MG63 (cell line): ENCODE results near the gene TPSAB1. TPM values are rescaled to one million over a fixed set of nuclear protein-coding genes. Genes with fewer than 3 reads are reported as not detected.
"Not testable (repeated sequence)": the region's sequence is repeated elsewhere in the genome, so short reads cannot be mapped to it uniquely, and the experiment has no call there.

Source experiments
- DNase-seq: peaks from one replicate; pipeline ENCODE4 v3.0.0-alpha.2; 2020
- H3K27me3 ChIP-seq: fragments of 250-450 bp; sonication (Bioruptor Pico); 2 replicates; pipeline ENCODE4 v1.5.1; 2020; ENCODE audit warnings: mild to moderate bottlenecking, moderate library complexity
- H3K36me3 ChIP-seq: fragments of 250-450 bp; sonication (Bioruptor Pico); 2 replicates; pipeline ENCODE4 v1.5.1; 2020; ENCODE audit warnings: mild to moderate bottlenecking, moderate library complexity
- H3K4me3 ChIP-seq: fragments of 250-450 bp; sonication (Bioruptor Pico); 2 replicates; pipeline ENCODE4 v1.5.1; 2020; ENCODE audit warnings: mild to moderate bottlenecking, moderate library complexity
- H3K9me3 ChIP-seq: fragments of 250-450 bp; sonication (Bioruptor Pico); 2 replicates; pipeline ENCODE4 v1.5.1; 2020; ENCODE audit warnings: mild to moderate bottlenecking, moderate library complexity
- total RNA-seq: library from RNA; depleted of rRNA; stranded (reverse); fragments of >200 nt; shearing (Covaris generic); gene quantifications from 2 replicates; pipeline ENCODE4 v1.2.3, GENCODE V29; 2014; ENCODE audit warnings: low replicate concordance; rRNA removed

The TPSAB1 gene
- total RNA-seq, result not detected in 2 replicates

- H3K27me3 ChIP-seq, H3K4me3 ChIP-seq, H3K36me3 ChIP-seq, H3K9me3 ChIP-seq, DNase-seq: not testable (repeated sequence)
Observed at GRCh38 chr16:1240436-1240835, at the start of gene TPSAB1. TSS of gene TPSAB1 (plus strand) at chr16:1240705. CDS start at chr16:1240939, 234 bp downstream.

GRCh38 chr16:1190789-1191188 is 49.7 kb upstream of the TPSAB1 start:
- not testable (repeated sequence) for H3K4me3 ChIP-seq, H3K9me3 ChIP-seq, DNase-seq, H3K27me3 ChIP-seq, H3K36me3 ChIP-seq

- peaks cover 2% of the 10 kb centered on the region; the same call in 1 of the 2 replicates for H3K27me3 ChIP-seq
- H3K36me3 ChIP-seq, result no peaks in the 10 kb centered on the region
- no peak for DNase-seq
Observed at GRCh38 chr16:1192384-1193073, 48.0 kb upstream of the TPSAB1 start.

GRCh38 chr16:1193143-1193824 is 47.2 kb upstream of the TPSAB1 start:
- Histone ChIP-seq H3K4me3 (no peak overlapping the region), H3K9me3 (no peaks in the 10 kb centered on the region), H3K27me3 (no peaks in the 10 kb centered on the region), H3K36me3 (no peaks in the 10 kb centered on the region)
- DNase-seq, result peak; percentile 38

More at GRCh38 chr16:1192384-1193073, 48.0 kb upstream of the TPSAB1 start:
- Histone ChIP-seq H3K9me3 (no peaks in the 10 kb centered on the region), H3K4me3 (no peak overlapping the region)

GRCh38 chr16:1193825-1194581 is 46.5 kb upstream of the TPSAB1 start:
- H3K36me3 ChIP-seq, result no peaks in the 10 kb centered on the region
- no peak for DNase-seq
- H3K27me3 ChIP-seq, result no peaks in the 10 kb centered on the region
- no peak overlapping the region for H3K4me3 ChIP-seq
- no peaks in the 10 kb centered on the region for H3K9me3 ChIP-seq

- Histone ChIP-seq H3K36me3 (no peaks in the 10 kb centered on the region), H3K4me3 (no peak overlapping the region), H3K27me3 (no peaks in the 10 kb centered on the region), H3K9me3 (no peaks in the 10 kb centered on the region)
- DNase-seq, result no peak
Observed at GRCh38 chr16:1194665-1195392, 45.7 kb upstream of the TPSAB1 start.

GRCh38 chr16:1195393-1195666 is 45.2 kb upstream of the TPSAB1 start:
- no peak for DNase-seq
- no peaks in the 10 kb centered on the region for H3K27me3 ChIP-seq
- H3K9me3 ChIP-seq, result no peaks in the 10 kb centered on the region
- H3K36me3 ChIP-seq, result no peaks in the 10 kb centered on the region
- H3K4me3 ChIP-seq, result no peak overlapping the region

- no peak for DNase-seq
- Histone ChIP-seq H3K9me3 (no peaks in the 10 kb centered on the region), H3K27me3 (no peaks in the 10 kb centered on the region), H3K36me3 (no peaks in the 10 kb centered on the region), H3K4me3 (no peak overlapping the region)
Observed at GRCh38 chr16:1196494-1196893, 44.0 kb upstream of the TPSAB1 start.

GRCh38 chr16:1197237-1197866 is 43.2 kb upstream of the TPSAB1 start:
- Histone ChIP-seq H3K9me3 (no peaks in the 10 kb centered on the region), H3K27me3 (no peaks in the 10 kb centered on the region), H3K4me3 (no peak overlapping the region), H3K36me3 (no peaks in the 10 kb centered on the region)
- DNase-seq, result no peak

- Histone ChIP-seq H3K36me3 (no peaks in the 10 kb centered on the region), H3K9me3 (no peaks in the 10 kb centered on the region), H3K27me3 (no peaks in the 10 kb centered on the region), H3K4me3 (no peak overlapping the region)
- no peak for DNase-seq
Observed at GRCh38 chr16:1198194-1198593, 42.3 kb upstream of the TPSAB1 start.

- H3K9me3 ChIP-seq, H3K4me3 ChIP-seq, H3K27me3 ChIP-seq, H3K36me3 ChIP-seq, DNase-seq: not testable (repeated sequence)
Observed at GRCh38 chr16:1198671-1199346, 41.7 kb upstream of the TPSAB1 start.

- Histone ChIP-seq H3K36me3 (no peaks in the 10 kb centered on the region), H3K27me3 (no peaks in the 10 kb centered on the region), H3K4me3 (no peak overlapping the region), H3K9me3 (no peaks in the 10 kb centered on the region)
- no peak for DNase-seq
Observed at GRCh38 chr16:1199347-1200013, 41.0 kb upstream of the TPSAB1 start.

GRCh38 chr16:1200014-1200627 is 40.4 kb upstream of the TPSAB1 start:
- no peaks in the 10 kb centered on the region for H3K9me3 ChIP-seq
- no peak overlapping the region for H3K4me3 ChIP-seq
- H3K36me3 ChIP-seq, result no peaks in the 10 kb centered on the region
- no peak for DNase-seq
- peaks cover 2% of the 10 kb centered on the region; the same call in 1 of the 2 replicates for H3K27me3 ChIP-seq

GRCh38 chr16:1201444-1201843 is 39.1 kb upstream of the TPSAB1 start:
- no peak overlapping the region for H3K4me3 ChIP-seq
- H3K27me3 ChIP-seq, result peaks cover 2% of the 10 kb centered on the region; the same call in 1 of the 2 replicates
- no peaks in the 10 kb centered on the region for H3K36me3 ChIP-seq
- no peaks in the 10 kb centered on the region for H3K9me3 ChIP-seq
- no peak for DNase-seq

GRCh38 chr16:1202274-1202673 is 38.2 kb upstream of the TPSAB1 start:
- DNase-seq, result no peak
- Histone ChIP-seq H3K36me3 (no peaks in the 10 kb centered on the region), H3K9me3 (no peaks in the 10 kb centered on the region), H3K4me3 (no peak overlapping the region), H3K27me3 (peaks cover 2% of the 10 kb centered on the region; the same call in 1 of the 2 replicates)
